Activated CD8-positive, alpha-beta memory T cell treated with anti-CD3 and anti-CD28 coated beads, Interleukin-2, amount 50 U/mL, for 1 hour (primary cell): ENCODE data around the gene MSLN.

ENCODE experiments used
- DNase-seq: peaks from one replicate; pipeline ENCODE4 v3.0.0-alpha.2; 2020; ENCODE audit errors: extremely low read depth

Gene MSLN

DNA sequence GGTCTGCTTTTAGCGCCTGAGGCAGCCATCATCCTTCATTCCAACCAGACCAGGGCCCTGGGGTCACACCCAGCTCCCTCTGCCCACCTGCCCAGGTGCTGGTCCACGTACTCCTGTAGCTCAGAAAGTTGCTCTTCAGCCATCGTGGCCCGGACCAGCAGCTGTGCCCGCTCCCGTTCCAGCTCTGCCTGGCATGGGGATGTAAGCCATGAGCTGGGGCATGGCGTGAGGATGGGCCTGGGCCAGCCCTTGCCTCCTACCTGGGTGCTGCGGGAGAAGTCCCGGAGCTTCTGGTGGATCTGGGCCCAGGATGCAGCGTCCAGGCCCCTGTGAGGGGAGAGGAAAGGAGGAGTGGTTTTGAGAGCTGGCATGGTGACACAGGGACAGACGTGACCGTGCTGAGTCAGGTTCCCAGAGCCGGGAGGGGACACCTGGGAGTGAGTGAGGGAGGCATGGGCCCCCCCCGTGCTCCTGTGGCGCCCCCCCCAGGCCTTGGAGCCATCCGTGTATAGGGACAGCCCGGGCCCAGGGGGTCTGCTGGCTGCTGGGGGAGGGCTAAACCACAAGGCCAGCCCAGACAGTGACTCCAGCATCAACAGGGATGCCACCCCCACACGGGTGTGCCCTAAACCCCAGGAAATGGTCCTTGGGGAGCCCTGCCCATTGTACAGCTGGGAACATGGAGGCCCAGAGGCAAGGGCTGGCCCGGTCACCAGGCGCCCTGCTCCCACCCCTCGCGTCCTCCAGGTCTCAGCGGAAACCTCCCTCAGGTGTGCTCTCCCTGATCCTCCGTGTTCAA, 37.5 kb upstream of the MSLN start:
- no peak for DNase-seq

DNA sequence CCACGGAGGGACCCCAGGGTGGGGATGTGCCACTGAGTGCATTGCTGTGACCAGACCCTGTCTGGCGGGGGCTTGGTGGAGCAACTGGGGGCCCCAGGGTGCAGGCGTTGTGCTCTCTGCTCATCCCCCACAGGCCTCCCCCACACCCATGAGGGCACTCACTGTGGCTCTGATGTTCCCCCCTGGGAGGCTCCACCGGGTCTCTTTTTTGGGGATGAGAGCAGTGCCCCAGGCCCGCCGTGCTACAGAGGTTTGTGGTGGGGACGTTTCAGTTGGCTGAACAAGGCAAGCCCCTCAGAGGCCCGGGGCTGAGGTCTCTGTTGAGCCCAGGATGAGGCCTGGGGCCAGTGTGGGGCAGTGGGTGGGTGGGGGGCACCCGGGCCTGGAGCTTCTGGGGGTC, 36.8 kb upstream of the MSLN start:
- no peak for DNase-seq

DNA sequence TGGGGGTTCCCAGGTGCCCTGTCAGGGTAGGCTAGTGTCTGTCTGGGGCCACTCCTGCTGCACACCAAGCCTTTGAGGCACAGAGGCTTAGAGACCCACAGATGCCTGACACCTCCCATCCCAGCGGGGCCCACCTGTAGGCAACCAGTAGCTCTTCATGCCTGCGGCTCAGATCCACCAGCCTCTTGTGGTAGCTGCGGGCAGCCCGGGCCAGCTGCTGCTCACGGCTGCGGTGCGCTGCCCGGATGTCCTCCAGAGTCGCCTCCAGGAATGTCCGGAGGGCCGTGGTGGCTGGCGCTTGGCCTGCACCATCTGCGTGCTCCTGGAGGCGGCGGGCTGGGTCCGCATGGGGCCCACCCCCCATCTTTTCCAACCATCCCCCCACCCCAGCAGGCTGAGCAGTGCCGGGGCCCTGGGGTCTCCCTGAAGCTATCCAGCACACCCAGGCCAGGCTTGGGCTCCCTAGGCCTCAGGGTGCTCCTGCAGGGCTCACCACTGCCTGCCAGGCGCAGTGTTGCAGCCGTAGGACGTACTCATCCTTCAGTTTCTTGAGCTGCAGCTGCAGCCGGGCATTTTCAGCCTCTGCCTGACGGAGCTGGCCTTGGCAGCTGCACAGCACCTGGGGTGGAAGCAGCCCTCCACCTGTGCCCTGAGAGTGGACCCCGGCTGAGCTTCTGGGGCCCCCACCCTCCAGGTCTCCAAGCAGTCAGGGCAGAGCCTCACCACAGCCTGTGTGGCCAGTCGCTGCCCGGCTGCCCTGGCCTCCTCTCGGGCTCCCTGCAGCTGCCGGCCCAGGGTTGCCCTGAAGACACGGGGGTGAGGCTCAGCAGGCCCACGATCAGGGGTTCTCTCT, 36.1 kb upstream of the MSLN start:
- no peak for DNase-seq

DNA sequence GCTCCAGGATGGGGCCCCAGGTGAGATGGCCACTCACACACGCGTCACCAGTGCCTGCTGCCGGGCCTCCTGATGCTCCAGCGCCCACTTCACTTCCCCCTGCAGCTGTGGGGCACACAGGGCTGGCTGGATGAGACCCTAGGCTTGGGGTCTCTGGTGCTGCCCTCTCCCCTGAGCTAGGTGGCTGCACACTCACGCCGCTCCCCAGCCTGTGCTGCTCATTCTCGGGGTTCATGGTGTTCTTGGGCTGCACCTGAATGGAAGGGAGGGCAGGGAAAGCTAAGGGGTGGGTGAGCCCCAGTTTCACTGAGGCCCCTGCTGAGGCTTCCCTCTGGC, 35.5 kb upstream of the MSLN start:
- no peak for DNase-seq

DNA sequence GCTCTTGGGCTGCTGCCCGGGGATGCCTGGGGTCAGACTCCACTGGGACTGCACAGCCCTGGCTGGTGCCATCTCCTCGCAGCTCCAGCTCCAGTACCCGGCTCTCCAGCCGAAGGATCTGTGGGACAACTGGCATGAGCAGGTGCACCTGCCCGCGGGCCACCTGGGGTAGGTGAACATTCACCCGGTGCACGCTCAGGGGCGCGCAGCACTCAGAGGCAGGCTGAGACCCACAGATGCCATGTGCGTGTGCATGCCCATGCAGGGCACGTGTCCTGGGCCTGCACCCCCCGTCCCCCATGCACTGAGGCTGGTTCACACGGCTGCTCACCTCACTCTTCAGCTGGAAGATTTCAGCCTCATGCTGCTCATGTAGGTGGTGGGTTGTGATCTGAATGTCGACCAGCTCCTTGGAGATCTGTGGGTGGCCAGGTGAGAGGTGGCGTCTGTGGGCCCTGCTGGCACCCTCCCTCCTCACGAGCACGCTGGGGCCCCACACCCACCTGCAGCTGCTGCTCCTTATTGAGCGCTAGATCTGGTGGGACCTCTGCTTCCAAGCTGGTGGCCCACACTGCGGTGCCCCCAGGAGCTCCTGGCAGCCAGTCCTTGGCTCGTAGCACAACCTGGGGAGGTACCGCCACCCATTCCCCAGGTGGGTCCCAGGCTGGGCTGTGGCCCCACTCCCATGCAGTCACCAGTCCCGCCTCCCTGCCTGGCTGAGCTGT, 34.9 kb upstream of the MSLN start:
- no peak for DNase-seq

DNA sequence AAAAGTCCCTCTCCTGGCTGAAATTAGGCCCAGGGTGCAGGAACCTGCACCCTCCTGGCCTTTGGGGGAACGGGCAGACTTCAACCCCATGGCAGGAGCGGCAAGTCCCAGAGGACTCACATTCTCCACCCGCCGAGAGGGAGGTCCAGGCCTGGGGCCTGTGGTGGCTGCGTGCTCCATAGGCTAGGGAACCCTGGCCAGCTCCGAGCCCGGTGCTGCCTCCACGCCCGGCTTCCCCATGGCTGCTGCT, 34.4 kb upstream of the MSLN start:
- DNase-seq = no peak

DNA sequence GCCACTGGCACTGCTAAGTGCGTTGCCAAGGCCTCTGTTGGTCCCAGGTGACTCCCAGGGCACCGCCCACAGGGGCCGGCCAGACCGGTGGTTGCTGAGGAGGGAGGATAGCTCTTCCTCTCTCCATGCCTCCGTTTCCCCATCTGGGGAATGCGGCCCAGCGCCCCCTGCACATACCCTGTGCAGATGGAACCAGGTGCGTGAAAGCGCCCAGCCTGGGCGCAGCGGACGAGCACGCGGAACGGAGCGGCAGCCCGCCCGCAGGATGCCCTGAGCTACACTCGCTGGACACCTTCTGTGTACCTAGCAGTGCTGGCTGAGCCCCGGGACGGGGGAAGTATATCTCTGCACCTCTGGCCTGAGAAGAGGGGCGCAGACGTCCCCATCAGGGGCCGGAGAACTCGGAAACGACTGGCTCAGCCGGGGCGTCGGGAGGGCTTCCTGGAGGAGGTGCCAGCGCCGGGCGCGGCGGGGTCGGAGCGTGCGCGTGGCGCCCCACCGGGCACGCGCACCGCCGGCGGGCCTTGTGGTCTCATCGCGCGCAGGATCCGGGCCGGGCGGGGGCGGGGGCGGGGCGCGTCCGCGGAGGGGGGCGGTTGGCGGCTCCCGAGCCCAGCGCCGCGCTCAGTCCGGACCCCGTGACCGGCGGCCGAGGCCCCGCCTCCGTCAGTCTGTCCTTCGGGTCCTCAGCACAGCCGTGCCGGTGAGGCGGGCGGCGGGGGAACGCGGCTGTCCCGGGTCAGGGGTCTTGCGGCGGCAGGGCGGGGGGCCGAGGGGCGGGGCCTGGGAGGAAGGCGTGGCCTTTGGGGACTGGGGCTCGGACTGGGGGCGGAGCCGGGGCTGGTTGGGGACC, 33.9 kb upstream of the MSLN start, which contains the start of the genes CCDC78 and HAGHL:
Gene CCDC78, minus strand, starts transcription at position 6 of the 853 bp plus-strand sequence. CDS start 76 bp downstream, outside the sequence.
Gene HAGHL, plus strand, starts transcription at position 669 of the 853 bp plus-strand sequence. CDS start 404 bp downstream, outside the sequence.
- DNase-seq = no peak

DNA sequence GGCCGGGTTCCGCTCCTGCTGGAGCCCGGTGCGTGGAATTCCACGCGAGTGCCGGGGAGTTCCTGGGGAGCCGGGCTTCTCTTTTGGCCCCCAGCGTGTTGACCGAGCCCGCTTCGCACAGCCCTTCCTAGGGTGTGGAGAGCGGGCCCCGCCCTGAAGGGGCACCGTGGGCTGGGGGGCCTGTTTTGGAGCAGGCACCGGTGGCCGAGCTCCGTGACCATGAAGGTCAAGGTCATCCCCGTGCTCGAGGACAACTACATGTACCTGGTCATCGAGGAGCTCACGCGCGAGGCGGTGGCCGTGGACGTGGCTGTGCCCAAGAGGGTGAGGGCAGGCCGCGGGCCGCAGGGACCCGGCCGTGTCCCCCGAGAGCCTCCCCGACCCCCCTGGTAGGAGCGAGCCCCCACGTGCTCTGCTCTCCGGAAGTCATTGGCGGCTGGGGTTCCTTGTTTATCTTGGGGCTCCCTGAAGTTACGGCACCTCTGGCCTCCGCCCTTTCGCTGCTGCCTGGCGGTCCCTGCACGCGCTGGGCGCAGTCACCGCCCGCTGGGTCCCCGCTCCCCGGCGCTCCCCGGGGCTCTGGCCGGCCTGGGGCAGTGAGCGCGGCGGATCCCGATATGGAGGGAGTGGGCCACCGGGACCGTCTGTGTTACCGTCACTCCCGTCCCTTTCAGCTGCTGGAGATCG, 33.1 kb upstream of the MSLN start:
- no peak for DNase-seq

DNA sequence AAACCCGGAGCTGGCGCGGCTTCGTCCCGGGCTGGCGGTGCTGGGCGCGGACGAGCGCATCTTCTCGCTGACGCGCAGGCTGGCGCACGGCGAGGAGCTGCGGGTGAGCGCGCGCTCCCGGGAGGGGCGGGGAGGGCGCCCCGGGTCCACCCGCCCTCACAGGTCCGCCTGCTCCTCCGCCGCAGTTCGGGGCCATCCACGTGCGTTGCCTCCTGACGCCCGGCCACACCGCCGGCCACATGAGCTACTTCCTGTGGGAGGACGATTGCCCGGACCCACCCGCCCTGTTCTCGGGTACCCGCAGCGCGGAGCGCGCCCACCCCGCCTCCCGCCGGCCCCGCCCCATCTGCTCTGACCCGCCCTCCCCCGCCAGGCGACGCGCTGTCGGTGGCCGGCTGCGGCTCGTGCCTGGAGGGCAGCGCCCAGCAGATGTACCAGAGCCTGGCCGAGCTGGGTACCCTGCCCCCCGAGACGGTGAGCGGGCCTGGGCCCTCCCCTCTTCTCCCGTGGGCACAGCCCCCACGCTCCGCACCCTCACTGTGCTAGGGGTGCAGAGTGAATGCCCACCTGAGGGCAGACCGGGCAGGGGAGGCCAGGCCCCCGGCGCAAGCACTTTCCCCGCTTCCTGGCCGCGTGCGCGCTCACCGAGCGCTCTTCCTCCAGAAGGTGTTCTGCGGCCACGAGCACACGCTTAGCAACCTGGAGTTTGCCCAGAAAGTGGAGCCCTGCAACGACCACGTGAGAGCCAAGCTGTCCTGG, 32.2 kb upstream of the MSLN start:
- no peak for DNase-seq

DNA sequence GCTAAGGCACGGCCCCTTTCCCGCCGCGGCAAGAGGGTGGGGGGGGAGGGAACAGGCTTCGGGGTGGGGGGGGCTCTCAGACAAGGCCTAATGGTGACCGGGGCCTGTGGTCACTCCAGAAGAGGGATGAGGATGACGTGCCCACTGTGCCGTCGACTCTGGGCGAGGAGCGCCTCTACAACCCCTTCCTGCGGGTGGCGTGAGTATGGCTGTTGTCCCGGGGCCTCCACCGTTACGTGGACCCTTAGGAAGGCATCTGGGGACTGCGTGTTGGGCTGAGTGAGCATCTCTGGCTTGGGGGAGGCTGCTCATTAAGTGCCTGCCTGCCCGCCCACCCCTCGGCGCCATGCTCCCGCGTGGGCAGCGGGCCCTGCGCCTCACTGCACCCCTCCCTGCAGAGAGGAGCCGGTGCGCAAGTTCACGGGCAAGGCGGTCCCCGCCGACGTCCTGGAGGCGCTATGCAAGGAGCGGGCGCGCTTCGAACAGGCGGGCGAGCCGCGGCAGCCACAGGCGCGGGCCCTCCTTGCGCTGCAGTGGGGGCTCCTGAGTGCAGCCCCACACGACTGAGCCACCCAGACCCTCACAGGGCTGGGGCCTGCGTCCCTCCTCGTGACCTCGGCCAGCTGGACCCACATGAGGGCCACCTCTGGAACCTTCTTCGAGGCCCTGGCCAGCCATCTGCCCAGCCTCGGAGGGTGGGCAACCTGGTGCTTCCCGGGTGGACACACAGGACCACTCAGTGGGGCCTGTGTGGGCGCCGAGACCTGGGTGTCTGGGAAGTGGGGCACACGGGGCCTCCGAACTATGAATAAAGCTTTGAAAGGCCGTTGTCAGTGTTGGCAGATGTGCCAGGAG, 31.4 kb upstream of the MSLN start:
- DNase-seq = no peak

DNA sequence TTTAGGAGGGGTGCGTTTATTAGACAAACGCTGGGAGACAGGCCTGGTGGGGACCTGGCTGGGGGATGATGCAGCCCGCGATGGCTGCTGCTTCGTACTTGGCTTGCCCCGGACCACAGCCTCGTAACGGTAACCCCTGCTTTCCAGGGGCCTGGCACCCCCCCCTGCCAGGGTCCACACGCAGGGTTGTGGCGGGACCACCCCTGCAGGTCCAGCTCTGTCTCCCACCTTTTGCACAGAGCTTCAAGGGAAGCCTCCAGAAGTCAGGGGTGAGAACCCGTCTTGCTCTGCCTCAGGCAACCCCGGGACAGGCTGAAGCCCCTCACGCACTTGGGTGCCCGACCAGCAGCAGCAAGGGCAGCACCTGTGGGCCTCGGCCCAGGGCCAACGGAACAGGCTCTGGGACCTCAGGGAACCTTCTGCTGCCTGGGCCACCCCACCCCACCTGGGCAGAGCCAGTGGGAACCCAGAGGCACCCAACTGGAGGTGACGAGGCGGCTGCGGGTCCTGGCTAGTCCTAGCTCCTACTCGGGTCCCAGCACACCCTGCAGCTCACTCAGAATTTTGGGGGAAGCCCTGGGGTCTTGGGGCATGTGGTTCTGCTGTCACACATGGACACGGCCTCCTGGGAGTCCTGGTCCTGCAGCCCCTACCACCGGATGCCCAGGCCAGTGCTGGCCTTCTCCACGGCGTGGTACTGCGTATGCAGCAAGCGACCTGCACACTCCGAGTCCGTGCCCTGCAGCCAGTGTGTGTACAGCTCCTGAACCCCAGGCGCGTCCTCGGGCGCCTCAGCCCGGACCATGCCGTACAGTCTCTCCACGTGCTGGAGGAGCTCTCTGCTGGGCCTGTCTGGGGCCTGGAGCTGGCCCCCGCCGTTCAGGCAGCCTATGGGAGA, 30.5 kb upstream of the MSLN start:
- no peak for DNase-seq

DNA sequence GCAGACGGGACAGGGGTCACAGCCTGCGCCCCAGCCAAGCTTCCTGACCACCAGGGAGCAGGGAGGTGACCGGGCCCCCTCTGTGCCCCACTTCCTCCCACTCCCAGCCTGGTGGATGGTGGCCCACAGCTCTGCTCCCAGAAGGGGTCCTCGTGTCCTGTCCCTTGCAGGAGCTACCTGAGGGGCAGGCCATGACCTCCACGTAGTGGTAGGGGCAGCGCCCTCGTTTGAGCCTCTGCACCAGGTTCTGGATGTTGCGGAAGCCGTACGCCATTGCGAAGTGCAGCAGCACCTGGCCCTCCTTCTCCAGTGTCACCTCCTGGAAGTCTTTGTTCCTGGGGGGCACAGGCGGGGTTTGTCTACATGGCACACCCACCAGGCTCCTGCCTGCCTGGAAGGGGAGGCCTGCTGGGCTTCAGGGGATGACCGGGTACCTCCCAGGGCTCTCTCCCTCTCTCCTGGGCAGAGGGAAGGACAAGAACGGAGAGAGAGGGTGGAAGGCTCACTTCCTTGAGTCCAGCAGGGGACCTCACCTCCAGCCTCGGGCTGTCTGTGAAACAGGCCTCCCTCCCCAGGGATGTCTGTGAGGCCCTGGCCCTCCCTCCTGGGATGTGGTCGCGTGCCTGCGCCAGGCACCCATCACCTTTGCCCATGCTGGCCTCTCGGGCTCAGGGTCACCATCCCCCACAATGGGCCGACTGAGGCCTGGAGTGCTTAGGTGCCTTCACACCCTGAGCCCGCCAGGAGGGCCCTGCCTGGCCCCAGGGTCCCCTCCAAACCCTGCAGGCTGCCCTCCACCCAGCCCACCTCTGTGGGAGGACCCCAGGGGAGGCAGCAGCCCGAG, 29.6 kb upstream of the MSLN start:
- DNase-seq = no peak

DNA sequence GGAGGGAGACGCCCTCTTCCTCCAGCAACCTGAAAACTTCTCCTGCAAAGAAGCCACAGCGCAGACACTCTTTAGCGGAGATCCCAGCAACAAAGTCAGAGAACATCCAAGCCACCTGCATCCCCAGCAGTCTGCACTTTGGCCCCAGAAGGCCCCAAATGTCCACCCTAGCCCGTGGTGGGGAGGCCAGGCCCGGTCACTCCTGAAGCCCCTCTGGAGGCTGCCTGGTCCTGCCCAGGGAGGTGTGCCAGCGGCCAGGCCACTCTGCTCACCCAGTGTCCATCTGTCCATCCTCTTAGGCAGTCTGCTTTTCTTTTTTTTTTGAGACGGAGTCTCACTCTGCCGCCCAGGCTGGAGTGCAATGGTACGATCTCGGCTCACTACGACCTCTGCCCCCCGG, 28.2 kb upstream of the MSLN start:
- no peak for DNase-seq

DNA sequence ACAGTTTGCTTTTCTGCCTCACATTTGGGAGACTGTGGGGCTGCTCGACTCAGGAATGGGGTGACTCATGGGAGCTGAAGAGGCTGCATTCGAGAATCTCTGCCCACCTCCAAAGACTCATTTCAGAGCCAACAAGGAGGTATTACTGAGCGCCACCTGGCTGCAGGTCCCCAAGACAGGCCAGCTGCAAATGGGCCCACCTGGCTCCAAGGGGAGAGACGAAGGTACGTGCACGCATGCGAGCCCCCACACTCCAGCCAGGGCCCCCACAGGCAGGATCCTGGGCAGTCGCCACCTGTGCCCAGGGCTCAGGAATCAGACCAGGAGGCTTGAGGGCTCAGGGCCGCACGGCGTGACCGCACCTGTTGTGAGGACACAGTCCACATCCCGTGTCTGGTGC, 27.6 kb upstream of the MSLN start:
- DNase-seq = no peak

DNA sequence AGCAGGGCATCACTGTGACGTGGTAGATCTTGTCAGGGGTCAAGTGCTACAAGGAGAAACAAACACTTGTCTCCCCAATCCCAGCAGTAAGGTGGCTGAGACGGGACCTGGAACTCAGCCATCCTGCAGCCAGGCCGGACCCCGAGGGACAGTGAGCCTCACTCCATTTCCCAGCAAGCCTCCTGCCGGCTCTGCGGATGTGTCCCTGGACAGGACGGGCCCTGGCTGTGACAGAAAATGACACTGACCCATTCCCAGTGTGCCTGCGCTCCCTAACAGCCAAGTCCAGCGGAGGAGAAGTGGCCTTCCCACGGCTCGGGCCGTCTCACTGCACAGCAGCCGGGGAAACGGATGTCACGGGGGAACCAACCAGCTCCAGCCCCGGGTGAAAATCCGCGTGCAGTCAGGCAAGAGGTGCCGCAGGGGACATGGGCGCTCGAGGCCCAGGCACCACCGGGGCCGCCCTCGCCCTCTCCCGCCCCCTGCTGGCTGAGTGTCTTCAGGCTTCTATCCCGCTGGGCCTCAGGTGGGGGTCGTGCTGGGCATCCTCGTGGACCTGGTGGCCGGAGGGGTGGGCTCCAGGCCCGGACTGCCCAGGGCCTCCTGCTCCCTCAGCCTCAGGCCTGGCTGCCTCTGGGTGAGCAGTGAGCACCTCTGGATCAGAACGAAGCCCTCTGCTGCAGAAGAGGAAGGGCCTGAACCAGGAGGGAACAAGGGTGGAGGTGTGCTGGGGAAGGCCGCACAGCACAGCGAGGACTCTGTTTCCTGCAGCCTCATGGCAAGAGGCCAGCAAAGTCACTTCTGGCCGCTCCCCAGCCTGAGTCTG, 26.9 kb upstream of the MSLN start:
- DNase-seq = no peak

DNA sequence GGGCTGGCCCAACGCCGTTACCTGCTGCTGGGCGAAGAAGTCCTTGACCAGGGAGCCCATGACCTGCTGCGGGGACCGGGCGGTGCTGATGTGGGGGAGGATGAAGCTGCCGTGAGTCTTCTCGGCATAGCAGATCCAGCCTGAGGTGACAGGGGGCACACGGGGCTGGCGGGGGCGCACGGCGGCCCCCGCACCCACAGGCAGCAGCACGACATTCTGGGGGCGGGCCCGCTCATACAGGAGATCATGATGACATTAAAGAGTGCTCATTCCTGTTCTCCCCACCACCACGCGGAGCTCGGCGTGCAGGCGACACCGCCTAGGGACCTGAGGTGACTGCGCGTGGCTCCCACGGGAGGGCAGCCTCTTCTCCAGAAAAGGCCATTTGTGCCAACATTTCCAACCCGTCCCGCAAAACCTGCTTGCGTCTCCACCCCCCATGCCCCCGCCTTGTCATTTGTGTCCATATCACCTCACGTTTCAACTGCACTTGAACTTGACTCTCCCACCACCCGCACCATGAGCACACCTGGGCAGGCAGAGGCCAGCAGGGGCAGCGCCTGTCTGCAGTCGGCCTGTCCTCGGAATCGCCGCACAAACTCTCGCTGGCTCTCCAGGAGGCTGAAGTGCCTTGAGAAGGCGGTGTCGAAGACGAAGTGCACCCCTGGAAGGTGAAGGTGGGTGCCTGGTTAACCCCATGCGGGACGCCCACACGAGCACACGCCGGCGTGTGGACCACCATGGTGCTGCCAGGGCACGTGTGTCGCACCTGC, 26.1 kb upstream of the MSLN start:
- no peak for DNase-seq
